ENCODE data around the gene CITED2. TPM values are rescaled to one million over a fixed set of nuclear protein-coding genes. Genes with fewer than 3 reads are reported as not detected.

CITED2 gene
- total RNA-seq, 4 donors from 2014 or later = 53.4 to 260 (median 159) TPM

DNA sequence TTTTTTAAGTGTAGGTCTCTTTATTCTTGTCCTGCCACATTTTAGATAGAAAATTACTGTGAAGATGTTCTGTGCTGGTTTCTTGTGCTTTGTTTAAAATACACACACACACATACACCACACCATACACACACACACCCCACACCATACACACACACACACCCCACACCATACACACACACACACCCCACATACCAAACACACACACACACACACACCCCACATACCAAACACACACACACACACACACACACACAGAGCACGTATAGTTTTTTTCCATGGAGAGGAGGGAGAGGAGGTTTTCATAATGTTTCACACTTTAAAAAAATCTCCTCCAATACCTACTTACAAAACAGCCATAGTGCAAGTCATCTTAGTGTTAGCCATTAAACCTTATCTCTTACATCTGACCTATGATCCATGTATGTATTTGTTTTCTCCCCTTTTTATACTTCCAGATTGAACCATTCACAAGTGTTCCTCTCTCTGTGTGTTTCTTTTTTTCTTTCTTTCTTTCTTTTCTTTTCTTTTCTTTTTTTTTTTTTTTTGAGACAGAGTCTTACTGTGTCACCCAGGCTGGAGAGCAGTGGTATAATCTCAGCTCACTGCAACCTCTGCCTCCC lies 19.7 kb upstream of the CITED2 start:
- TF ChIP-seq, protein P1, sequence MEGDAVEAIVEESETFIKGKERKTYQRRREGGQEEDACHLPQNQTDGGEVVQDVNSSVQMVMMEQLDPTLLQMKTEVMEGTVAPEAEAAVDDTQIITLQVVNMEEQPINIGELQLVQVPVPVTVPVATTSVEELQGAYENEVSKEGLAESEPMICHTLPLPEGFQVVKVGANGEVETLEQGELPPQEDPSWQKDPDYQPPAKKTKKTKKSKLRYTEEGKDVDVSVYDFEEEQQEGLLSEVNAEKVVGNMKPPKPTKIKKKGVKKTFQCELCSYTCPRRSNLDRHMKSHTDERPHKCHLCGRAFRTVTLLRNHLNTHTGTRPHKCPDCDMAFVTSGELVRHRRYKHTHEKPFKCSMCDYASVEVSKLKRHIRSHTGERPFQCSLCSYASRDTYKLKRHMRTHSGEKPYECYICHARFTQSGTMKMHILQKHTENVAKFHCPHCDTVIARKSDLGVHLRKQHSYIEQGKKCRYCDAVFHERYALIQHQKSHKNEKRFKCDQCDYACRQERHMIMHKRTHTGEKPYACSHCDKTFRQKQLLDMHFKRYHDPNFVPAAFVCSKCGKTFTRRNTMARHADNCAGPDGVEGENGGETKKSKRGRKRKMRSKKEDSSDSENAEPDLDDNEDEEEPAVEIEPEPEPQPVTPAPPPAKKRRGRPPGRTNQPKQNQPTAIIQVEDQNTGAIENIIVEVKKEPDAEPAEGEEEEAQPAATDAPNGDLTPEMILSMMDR (IDR thresholded peaks at IDR 0.05) = no peak
- TF ChIP-seq POLR2A (IDR thresholded peaks at IDR 0.05) = no peak
- intact Hi-C loops (cut with DNase I; ENCODE audit: low total_unique reads) = no loop called here
- H3K27ac ChIP-seq = no peak overlapping the region
- no peak for DNase-seq
- no peaks in the 10 kb centered on the region for H3K9me3 ChIP-seq
- H3K4me3 ChIP-seq = no peak overlapping the region
- no peaks in the 10 kb centered on the region for H3K4me1 ChIP-seq
- no peaks in the 10 kb centered on the region for H3K27me3 ChIP-seq
- H3K36me3 ChIP-seq = no peaks in the 10 kb centered on the region

DNA sequence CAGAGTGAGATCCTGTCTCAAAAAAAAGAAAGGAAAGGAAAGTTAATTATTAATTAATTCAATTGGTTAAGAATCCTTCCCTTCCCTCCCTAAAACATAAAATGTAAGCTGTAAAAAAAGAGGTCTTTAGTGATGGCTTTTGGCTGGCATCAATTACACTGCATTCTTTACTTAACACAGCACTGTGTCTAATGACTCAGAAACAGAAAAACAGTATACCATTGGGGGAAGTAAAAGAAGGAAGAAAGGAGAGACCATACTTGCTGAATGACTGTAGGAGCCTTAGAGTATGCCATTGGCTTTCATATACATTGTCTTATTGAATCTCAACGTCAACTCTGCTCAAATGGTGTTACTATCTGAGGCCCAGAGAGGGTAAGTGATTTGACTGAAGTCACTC lies 18.3 kb upstream of the CITED2 start:
- Histone ChIP-seq H3K36me3 (no peaks in the 10 kb centered on the region), H3K27ac (no peak overlapping the region), H3K4me1 (no peaks in the 10 kb centered on the region), H3K9me3 (no peaks in the 10 kb centered on the region), H3K4me3 (no peak overlapping the region), H3K27me3 (no peaks in the 10 kb centered on the region)
- no peak for DNase-seq
- TF ChIP-seq, protein P1 (IDR thresholded peaks at IDR 0.05) = no peak
- TF ChIP-seq POLR2A (IDR thresholded peaks at IDR 0.05) = no peak
- intact Hi-C loops (cut with DNase I; ENCODE audit: low total_unique reads) = no loop called here

DNA sequence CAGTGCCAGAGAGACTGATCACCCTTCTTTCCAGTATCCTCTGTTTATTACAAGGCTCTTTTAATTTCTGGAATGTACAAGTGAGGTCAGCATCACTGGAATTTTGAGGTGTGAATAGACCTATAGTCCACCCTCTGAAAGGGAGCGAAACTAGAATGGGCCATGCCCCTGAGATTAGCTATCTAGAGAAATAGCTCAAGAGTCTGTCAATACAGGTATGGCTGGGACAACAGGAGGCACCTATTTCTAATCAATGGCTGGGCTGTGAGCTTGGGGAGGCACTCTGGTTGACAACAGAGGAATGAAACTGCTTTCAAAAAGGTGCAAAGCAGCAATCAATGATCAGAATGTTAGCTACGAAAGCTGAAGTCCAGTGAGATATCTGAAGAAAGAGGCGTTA lies 17.3 kb upstream of the CITED2 start:
- Histone ChIP-seq H3K36me3 (no peaks in the 10 kb centered on the region), H3K4me3 (no peak overlapping the region), H3K9me3 (no peaks in the 10 kb centered on the region), H3K27ac (no peak overlapping the region), H3K4me1 (no peaks in the 10 kb centered on the region), H3K27me3 (no peaks in the 10 kb centered on the region)
- TF ChIP-seq, protein P1 (IDR thresholded peaks at IDR 0.05) = no peak
- TF ChIP-seq POLR2A (IDR thresholded peaks at IDR 0.05) = no peak
- DNase-seq = no peak
- intact Hi-C loops (cut with DNase I; ENCODE audit: low total_unique reads) = no loop called here

DNA sequence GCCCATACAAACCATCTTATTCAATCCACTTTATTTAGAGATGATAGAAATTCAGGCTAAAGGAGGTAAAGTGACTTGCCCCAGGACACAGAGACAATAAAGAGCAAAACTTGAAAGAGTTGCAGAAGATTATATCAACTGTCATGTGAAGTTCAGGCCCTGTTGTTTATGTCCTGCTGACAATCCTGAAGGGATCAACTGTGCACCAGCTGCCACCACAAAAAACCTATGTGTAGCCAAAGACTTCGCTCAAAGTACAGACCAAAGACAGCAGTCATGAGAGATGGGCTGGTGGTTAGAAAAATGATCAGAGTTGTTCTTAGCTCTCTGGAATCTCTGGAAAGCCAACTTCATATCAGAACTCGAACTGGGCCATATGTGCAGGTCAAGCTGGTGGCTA lies 16.0 kb upstream of the CITED2 start:
- Histone ChIP-seq H3K4me1 (no peaks in the 10 kb centered on the region), H3K27ac (no peak overlapping the region), H3K4me3 (no peak overlapping the region), H3K9me3 (no peaks in the 10 kb centered on the region), H3K36me3 (no peaks in the 10 kb centered on the region), H3K27me3 (no peaks in the 10 kb centered on the region)
- no peak for DNase-seq
- TF ChIP-seq POLR2A (IDR thresholded peaks at IDR 0.05) = no peak
- TF ChIP-seq, protein P1 (IDR thresholded peaks at IDR 0.05) = no peak
- intact Hi-C loops (cut with DNase I; ENCODE audit: low total_unique reads) = no loop called here

DNA sequence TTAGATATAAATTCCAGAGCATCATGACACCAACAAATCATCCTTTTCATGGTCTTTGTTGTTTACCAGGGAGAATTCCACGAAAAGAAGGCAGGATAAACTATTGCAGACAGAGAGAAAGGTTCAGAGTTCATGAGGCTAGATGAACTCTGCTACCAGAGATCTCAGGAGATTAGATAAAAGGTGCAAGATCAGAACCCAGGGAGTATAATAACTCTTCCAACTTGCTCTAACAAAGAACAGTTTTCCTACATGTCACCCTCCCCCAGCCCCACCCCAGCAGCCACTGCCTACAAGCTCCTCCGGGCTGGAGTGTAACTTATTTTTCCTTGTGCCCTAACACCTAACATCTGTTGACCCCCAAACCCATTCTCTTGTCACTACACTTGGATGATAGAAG lies 13.9 kb upstream of the CITED2 start:
- TF ChIP-seq, protein P1 (IDR thresholded peaks at IDR 0.05) = no peak
- TF ChIP-seq POLR2A (IDR thresholded peaks at IDR 0.05) = no peak
- Histone ChIP-seq H3K27me3 (no peaks in the 10 kb centered on the region), H3K4me3 (no peak overlapping the region), H3K4me1 (no peaks in the 10 kb centered on the region), H3K36me3 (no peaks in the 10 kb centered on the region), H3K9me3 (no peaks in the 10 kb centered on the region), H3K27ac (no peak overlapping the region)
- DNase-seq = no peak
- intact Hi-C loops (cut with DNase I; ENCODE audit: low total_unique reads) = no loop called here

Measured in uterus (tissue), 4 donors.